Measurements from ENCODE around the gene CCM2.
"Not testable (repeated sequence)": the region's sequence is repeated elsewhere in the genome, so short reads cannot be mapped to it uniquely, and the experiment has no call there.

Gene CCM2

DNA sequence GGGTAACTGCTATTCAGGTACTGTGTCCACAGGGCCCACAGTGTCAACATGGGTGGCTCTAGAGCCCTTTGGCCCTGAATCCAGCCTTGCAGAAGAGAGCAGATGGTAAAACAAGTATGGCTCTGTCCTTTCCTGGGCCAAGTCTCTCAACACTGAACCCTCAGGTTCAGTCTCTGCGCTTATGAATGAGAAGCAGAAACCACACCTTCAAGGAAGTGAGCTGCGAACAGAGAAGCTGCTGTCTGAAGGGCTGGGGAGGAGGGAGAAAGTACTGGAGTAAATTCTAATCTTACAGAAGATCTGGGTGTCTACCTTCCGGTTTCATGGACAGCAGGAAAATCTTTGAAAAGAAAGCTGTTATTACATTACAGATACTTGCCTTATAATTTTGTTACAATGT lies 107.4 kb downstream of the CCM2 start:
- DNase-seq: no peak

GRCh38 chr7:45108863-45109262 lies 108.9 kb downstream of the CCM2 start:
- DNase-seq: no peak

- peak; percentile 93 for DNase-seq
Observed at GRCh38 chr7:45111298-45112223, 111.6 kb downstream of the CCM2 start, which contains the start of gene TBRG4. TBRG4 (minus strand) TSS chr7:45111697; CDS start chr7:45109237, 2,460 bp downstream.

GRCh38 chr7:45112648-45113047 lies 112.6 kb downstream of the CCM2 start:
- DNase-seq: no peak

DNA sequence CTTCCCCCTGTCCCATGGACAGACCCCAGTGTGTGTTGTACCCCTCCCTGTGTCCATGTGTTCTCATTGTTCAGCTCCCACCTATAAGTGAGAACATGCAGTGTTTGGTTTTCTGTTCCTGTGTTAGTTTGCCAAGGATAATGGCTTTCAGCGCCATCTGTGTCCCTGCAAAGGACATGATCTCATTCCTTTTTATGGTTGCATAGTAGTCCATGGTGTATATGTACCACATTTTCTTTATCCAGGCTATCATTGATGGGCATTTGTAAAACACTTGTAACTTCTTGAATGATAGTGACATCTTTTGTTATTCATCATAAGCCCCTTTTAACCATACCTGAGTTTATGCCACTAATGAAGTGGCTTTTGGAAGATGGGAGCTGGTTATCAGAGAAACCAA lies 114.3 kb downstream of the CCM2 start:
- not testable (repeated sequence) for DNase-seq

GRCh38 chr7:45114926-45115325 lies 114.9 kb downstream of the CCM2 start:
- DNase-seq: no peak

DNA sequence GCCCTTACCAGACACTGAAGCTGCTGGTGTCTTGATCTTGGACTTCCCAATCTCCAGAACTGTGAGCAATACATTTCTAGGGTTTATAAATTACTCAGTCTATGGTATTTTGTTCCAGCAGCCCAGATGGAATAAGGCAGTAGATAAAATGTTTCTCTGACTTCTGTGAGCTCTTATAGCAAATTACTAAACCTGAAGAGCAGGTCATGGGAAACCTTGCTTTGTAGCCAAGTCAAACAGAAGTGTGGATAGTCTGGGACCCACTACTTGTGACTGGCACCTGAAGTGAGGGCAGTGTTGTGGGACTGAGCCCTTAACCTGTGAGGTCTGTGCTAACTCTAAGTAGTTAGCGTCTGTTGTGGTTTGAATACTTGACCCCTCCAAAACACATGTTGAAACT lies 116.0 kb downstream of the CCM2 start:
- no peak for DNase-seq

- DNase-seq: no peak
Observed at GRCh38 chr7:45117582-45117981, 117.6 kb downstream of the CCM2 start.

GRCh38 chr7:45118292-45118691 lies 118.3 kb downstream of the CCM2 start:
- DNase-seq: no peak

- DNase-seq: no peak
Observed at GRCh38 chr7:45118889-45119331, 118.9 kb downstream of the CCM2 start.

GRCh38 chr7:45119550-45119949 lies 119.5 kb downstream of the CCM2 start:
- DNase-seq: no peak

GRCh38 chr7:45122975-45123860 lies 123.2 kb downstream of the CCM2 start:
- DNase-seq: peak; percentile 31

DNA sequence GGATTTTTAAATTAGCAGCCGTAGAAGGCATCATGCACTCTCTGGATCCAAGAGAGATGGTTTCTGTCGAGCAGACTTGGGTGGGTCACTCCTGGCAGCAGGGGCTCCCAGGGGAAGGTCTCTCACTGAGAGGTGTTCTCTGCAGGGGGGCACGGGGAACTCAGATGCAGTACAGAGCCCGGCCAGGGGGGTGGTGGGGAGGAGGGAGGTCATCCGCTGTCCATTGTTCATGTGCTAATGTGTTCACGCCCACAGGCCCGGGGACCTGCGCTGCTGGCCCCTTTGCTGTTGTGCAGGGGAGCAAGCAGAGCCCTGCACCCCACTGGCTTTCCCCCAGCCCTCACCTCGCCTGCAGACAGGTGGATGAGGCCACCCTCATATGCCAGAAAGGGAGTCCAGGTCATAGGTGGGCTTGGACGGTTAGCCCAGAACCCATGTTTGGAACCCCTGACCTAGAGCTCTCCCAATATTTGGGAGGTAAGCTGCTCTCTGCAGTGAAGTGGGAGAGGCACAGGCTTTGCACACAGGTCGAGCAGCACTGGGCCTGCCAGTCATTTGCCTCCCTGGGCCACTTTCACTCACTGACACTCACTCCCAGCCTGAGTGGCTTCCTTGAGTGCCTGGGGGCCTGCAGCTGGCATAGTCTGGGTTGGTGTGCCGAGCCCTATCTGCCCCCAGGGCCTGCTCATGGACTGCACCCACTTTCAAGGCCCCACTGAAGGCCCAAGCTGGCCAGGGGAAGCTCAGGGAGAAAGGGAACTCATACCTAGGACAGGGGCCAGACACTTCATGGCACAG lies 124.1 kb downstream of the CCM2 start:
- DNase-seq: no peak

DNA sequence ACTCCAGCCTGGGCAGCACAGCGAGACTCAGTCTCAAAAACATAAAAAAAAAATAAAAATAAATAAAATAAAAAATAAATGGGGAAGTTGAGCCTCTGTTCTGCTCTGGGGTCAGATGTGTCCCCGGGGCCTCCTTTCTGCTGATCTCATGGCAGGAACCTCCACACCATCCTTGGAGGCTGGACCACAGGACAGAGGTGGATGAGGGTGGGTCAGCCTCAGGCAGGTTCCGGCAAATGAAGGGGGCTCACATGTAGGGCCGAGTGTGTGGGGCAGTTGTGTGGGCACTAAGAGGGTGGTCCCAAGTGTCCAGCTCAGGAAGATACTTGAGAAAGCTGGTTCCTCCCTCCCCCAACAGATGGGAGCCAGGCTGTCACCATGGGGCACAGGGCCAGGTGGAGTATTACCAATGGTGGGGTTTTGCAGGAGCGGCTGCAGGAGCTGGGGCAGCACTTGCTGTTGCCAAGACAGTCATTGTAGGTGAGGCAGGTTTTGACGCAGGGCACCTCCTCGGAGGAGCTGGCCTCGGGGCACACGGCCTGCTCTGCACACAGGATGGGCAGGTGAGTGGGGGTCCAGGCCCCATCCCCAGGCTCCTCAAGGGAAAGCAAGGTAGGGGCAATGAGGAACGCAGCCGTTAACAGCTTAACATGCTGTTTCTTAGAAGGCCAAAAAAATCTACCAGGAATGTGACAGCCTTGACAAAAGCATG lies 125.3 kb downstream of the CCM2 start:
- DNase-seq: no peak
